Measurements from ENCODE around the gene DIAPH3. TPM values are rescaled to one million over a fixed set of nuclear protein-coding genes. Genes with fewer than 3 reads are reported as not detected.

DIAPH3 gene
- total RNA-seq, 1 experiment from 2014 or later = 27.6 TPM

DNA sequence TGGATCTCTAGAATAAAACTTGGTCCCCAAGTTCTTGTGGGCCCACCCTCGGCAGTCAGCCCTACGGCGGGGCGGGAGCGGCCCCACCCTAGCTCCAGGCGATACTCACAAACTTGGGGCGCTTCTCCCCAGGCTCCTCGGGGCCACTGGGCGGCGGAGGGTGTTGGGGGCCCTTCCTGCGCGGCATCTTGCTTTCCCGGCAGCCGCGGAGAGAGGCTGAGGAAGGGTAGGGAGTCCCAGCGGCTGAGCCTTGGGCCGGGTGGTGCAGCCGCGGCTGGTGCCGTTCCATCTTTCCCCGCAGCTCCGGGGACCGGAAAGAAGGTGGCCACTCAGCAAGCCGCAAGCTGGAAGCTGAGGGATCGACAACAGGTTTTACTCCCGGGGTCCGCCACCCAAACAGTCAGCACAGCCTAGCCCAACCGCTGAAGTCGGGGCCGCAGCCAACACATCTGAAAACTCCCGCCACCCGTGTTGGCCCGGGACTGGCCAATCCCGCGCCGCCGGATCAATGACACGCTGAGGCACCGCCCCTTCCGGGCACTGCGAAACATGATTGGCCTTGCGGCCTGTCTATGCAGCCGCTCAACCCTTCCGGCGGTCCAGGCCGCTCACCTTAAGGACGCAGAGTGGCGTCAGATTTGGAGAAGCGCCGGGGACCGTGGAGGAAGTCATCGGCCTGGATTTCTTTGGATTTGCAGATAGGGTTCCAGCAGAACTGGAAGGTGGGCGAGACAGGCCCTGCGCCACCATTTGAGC, at the start of gene DIAPH3 (continued):
- TF ChIP-seq TEAD1 (CRISPR knock-in tag; IDR thresholded peaks at IDR 0.05) = no peak
- TF ChIP-seq ZSCAN18 (CRISPR knock-in tag; IDR thresholded peaks at IDR 0.05) = no peak
- 0 out of 2 replicates have a peak, but pooled peaks have one; percentile 50 for TF ChIP-seq TP53 (CRISPR knock-in tag; IDR thresholded peaks at IDR 0.05)
- TF ChIP-seq, protein P1, sequence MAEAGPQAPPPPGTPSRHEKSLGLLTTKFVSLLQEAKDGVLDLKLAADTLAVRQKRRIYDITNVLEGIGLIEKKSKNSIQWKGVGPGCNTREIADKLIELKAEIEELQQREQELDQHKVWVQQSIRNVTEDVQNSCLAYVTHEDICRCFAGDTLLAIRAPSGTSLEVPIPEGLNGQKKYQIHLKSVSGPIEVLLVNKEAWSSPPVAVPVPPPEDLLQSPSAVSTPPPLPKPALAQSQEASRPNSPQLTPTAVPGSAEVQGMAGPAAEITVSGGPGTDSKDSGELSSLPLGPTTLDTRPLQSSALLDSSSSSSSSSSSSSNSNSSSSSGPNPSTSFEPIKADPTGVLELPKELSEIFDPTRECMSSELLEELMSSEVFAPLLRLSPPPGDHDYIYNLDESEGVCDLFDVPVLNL (CRISPR knock-in tag; IDR thresholded peaks at IDR 0.05; ENCODE audit: borderline replicate concordance, low read depth) = peak; percentile 99
- no peak for TF ChIP-seq KAT7 (CRISPR knock-in tag; IDR thresholded peaks at IDR 0.05; ENCODE audit: borderline replicate concordance)
- TF ChIP-seq EMX1 (CRISPR knock-in tag; IDR thresholded peaks at IDR 0.05) = no peak

DNA sequence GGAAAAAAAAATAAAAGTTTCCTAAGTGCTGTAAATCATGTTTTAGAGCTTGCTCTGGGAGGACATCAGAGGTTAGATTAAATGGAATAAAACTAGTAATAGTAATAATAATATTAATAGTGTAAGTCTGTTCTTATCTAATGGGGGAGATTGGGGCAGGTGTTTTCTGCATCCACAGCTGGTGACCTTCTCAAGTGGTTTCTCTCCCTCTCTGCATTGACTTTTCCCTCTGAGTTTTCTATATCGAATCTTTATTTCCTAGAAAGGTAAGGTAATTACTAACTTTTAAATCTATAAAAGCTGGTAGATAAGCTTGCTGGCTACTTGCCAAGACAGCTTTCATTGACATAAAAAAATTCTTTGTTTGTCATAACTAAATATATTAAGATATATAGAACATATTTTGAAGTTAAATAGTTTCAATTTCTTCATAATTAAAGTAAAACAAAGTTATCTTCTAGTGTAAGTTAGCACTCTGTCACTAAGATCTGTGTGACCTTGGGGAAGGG, 49.6 kb upstream of the DIAPH3 start:
- Mint-ChIP-seq H3K27ac (no peak overlapping the region), H3K4me3 (no peak overlapping the region), H3K27me3 (ENCODE audit: low read depth) (no peaks in the 10 kb centered on the region), H3K4me1 (peaks cover 5% of the 10 kb centered on the region), H3K36me3 (no peaks in the 10 kb centered on the region), H3K9me3 (no peaks in the 10 kb centered on the region; the same call in 1 of the 2 replicates)
- TF ChIP-seq, protein P1 (CRISPR knock-in tag; IDR thresholded peaks at IDR 0.05; ENCODE audit: borderline replicate concordance, low read depth) = no peak
- TF ChIP-seq ERG (CRISPR knock-in tag; IDR thresholded peaks at IDR 0.05) (no peak), ZNF317 (CRISPR knock-in tag; IDR thresholded peaks at IDR 0.05; ENCODE audit: borderline replicate concordance, low read depth) (no peak), ZNF396 (CRISPR knock-in tag; IDR thresholded peaks at IDR 0.05; ENCODE audit: borderline replicate concordance) (no peak), ZNF138 (CRISPR knock-in tag; conservative IDR thresholded peaks at IDR 0.05) (no peak), NR3C1 (CRISPR knock-in tag; conservative IDR thresholded peaks at IDR 0.05; ENCODE audit: low read depth) (no peak)
- TF ChIP-seq, protein P2, sequence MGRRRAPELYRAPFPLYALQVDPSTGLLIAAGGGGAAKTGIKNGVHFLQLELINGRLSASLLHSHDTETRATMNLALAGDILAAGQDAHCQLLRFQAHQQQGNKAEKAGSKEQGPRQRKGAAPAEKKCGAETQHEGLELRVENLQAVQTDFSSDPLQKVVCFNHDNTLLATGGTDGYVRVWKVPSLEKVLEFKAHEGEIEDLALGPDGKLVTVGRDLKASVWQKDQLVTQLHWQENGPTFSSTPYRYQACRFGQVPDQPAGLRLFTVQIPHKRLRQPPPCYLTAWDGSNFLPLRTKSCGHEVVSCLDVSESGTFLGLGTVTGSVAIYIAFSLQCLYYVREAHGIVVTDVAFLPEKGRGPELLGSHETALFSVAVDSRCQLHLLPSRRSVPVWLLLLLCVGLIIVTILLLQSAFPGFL (CRISPR knock-in tag; IDR thresholded peaks at IDR 0.05; ENCODE audit: borderline replicate concordance) = no peak
- no peak for DNase-seq (ENCODE audit: low spot score)
- CTCF ChIA-PET = no interaction called here
- ATAC-seq = no peak
- POLR2A ChIA-PET = interaction anchor here (0.5 kb wide), 1 partner anchor 15 kb away, joined by 7 read pairs; no protein-coding TSS in a partner anchor

- Mint-ChIP-seq H3K27ac (no peak overlapping the region), H3K4me1 (peaks cover 5% of the 10 kb centered on the region), H3K36me3 (no peaks in the 10 kb centered on the region), H3K27me3 (ENCODE audit: low read depth) (no peaks in the 10 kb centered on the region), H3K4me3 (no peak overlapping the region), H3K9me3 (no peaks in the 10 kb centered on the region; the same call in 1 of the 2 replicates)
- ChIA-PET CTCF (interaction anchor here (0.8 kb wide), 1 partner anchor 15 kb away, joined by 3 read pairs; no protein-coding TSS in a partner anchor), POLR2A (interaction anchor here (0.9 kb wide), 1 partner anchor 50 kb away, joined by 3 read pairs; no protein-coding TSS in a partner anchor)
- no peak for TF ChIP-seq JUN (CRISPR knock-in tag; IDR thresholded peaks at IDR 0.05)
- no peak for TF ChIP-seq NFE2L1 (CRISPR knock-in tag; IDR thresholded peaks at IDR 0.05)
- TF ChIP-seq ZNF263 (CRISPR knock-in tag; IDR thresholded peaks at IDR 0.05; ENCODE audit: low read depth) = no peak
- no peak for TF ChIP-seq ZNF138 (CRISPR knock-in tag; conservative IDR thresholded peaks at IDR 0.05)
- TF ChIP-seq, protein P3, sequence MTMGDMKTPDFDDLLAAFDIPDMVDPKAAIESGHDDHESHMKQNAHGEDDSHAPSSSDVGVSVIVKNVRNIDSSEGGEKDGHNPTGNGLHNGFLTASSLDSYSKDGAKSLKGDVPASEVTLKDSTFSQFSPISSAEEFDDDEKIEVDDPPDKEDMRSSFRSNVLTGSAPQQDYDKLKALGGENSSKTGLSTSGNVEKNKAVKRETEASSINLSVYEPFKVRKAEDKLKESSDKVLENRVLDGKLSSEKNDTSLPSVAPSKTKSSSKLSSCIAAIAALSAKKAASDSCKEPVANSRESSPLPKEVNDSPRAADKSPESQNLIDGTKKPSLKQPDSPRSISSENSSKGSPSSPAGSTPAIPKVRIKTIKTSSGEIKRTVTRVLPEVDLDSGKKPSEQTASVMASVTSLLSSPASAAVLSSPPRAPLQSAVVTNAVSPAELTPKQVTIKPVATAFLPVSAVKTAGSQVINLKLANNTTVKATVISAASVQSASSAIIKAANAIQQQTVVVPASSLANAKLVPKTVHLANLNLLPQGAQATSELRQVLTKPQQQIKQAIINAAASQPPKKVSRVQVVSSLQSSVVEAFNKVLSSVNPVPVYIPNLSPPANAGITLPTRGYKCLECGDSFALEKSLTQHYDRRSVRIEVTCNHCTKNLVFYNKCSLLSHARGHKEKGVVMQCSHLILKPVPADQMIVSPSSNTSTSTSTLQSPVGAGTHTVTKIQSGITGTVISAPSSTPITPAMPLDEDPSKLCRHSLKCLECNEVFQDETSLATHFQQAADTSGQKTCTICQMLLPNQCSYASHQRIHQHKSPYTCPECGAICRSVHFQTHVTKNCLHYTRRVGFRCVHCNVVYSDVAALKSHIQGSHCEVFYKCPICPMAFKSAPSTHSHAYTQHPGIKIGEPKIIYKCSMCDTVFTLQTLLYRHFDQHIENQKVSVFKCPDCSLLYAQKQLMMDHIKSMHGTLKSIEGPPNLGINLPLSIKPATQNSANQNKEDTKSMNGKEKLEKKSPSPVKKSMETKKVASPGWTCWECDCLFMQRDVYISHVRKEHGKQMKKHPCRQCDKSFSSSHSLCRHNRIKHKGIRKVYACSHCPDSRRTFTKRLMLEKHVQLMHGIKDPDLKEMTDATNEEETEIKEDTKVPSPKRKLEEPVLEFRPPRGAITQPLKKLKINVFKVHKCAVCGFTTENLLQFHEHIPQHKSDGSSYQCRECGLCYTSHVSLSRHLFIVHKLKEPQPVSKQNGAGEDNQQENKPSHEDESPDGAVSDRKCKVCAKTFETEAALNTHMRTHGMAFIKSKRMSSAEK (CRISPR knock-in tag; IDR thresholded peaks at IDR 0.05; ENCODE audit: borderline replicate concordance) = no peak
- no peak for TF ChIP-seq PRRX2 (CRISPR knock-in tag; IDR thresholded peaks at IDR 0.05)
- no peak for TF ChIP-seq SMAD3 (CRISPR knock-in tag; IDR thresholded peaks at IDR 0.05; ENCODE audit: borderline replicate concordance)
- ATAC-seq (peak; percentile 87), DNase-seq (ENCODE audit: low spot score) (no peak)
These were observed 47.8 kb upstream of the DIAPH3 start for GRCh38 chr13:60211548-60211947.

Measured in WTC11 (cell line).